Cardiac muscle cell (in vitro differentiated cells and primary cell): ENCODE data around the gene PDGFC. TPM values are rescaled to one million over a fixed set of nuclear protein-coding genes. Genes with fewer than 3 reads are reported as not detected.
A peak's percentile ranks its signal among the peaks of the same experiment; 100 is the strongest.

Source experiments
- DNase-seq, 2 donors: peaks; one replicate each; pipeline versions ENCODE4 v3.0.0 to v3.0.0-alpha.2; 2010 to 2017; ENCODE audit warnings: low read depth in 1 of 2, low spot score in 1 of 2
- H3K27ac ChIP-seq: fragments of 200-600 bp; sonication (generic); 2 replicates; pipeline ENCODE4 v1.5.1; 2016
- H3K27me3 ChIP-seq: fragments of 200-600 bp; sonication (generic); 2 replicates; pipeline ENCODE4 v1.6.0; 2016; ENCODE audit warnings: control low read depth
- H3K36me3 ChIP-seq: fragments of 200-600 bp; sonication (generic); 2 replicates; pipeline ENCODE4 v1.5.1; 2016; ENCODE audit warnings: control low read depth
- H3K4me1 ChIP-seq: fragments of 200-600 bp; sonication (generic); 2 replicates; pipeline ENCODE4 v1.8.1; 2017; ENCODE audit warnings: low read depth, mild to moderate bottlenecking, mixed run types
- H3K4me3 ChIP-seq: fragments of 200-600 bp; sonication (generic); 2 replicates; pipeline ENCODE4 v1.5.1; 2016; ENCODE audit warnings: mild to moderate bottlenecking
- H3K9me3 ChIP-seq: fragments of 200-600 bp; sonication (generic); 2 replicates; pipeline ENCODE4 v1.5.1; 2017; ENCODE audit warnings: low read depth, mild to moderate bottlenecking, control low read depth
- CTCF ChIP-seq: IDR thresholded peaks from 2 replicates; pipeline ENCODE4 v1.5.1; 2012; ENCODE audit warnings: low read depth, mild to moderate bottlenecking, low read length
- polyA plus RNA-seq: library from polyadenylated mRNA; unstranded; fragments of >200 nt; fragmentation: Nextera tagmentation; extraction: Ambion mirVana; gene quantifications from 2 replicates; pipeline ENCODE4 v1.2.1, GENCODE V29; 2016
- total RNA-seq: library from RNA; depleted of rRNA; stranded (reverse); fragments of >200 nt; gene quantifications from 2 replicates; pipeline ENCODE4 v1.2.3, GENCODE V29; 2016

Gene PDGFC
- total and polyA plus RNA-seq, 2 experiments from 2014 or later, result 6.9 to 18.2 TPM

- no peak for TF ChIP-seq CTCF
- Histone ChIP-seq H3K4me3 (no peak overlapping the region), H3K27me3 (no peaks in the 10 kb centered on the region), H3K36me3 (no peaks in the 10 kb centered on the region), H3K27ac (no peak overlapping the region), H3K9me3 (no peaks in the 10 kb centered on the region), H3K4me1 (peaks cover 10% of the 10 kb centered on the region)
- no peak for DNase-seq
Observed at GRCh38 chr4:156945532-156945931, 26.1 kb downstream of the PDGFC start.

- H3K27me3 ChIP-seq, result no peaks in the 10 kb centered on the region
- no peaks in the 10 kb centered on the region for H3K36me3 ChIP-seq
- no peak overlapping the region for H3K4me3 ChIP-seq
- peaks cover 10% of the 10 kb centered on the region for H3K4me1 ChIP-seq
- H3K27ac ChIP-seq, result no peak overlapping the region
- DNase-seq, result no peak
- no peaks in the 10 kb centered on the region for H3K9me3 ChIP-seq
- no peak for TF ChIP-seq CTCF
Observed at GRCh38 chr4:156942991-156943390, 28.6 kb downstream of the PDGFC start.

- H3K36me3 ChIP-seq, result no peaks in the 10 kb centered on the region
- DNase-seq, result peak; percentile 88 to 89
- no peak for TF ChIP-seq CTCF
- peaks cover 10% of the 10 kb centered on the region for H3K4me1 ChIP-seq
- H3K4me3 ChIP-seq, result no peak overlapping the region
- H3K27me3 ChIP-seq, result no peaks in the 10 kb centered on the region
- H3K9me3 ChIP-seq, result no peaks in the 10 kb centered on the region
- H3K27ac ChIP-seq, result peak overlapping the region; percentile 81
Observed at GRCh38 chr4:156941940-156942548, 29.6 kb downstream of the PDGFC start.

GRCh38 chr4:156939801-156940200, 31.8 kb downstream of the PDGFC start:
- H3K36me3 ChIP-seq, result no peaks in the 10 kb centered on the region
- DNase-seq, result no peak
- no peak overlapping the region for H3K27ac ChIP-seq
- no peak overlapping the region for H3K4me3 ChIP-seq
- peaks cover 10% of the 10 kb centered on the region for H3K4me1 ChIP-seq
- no peaks in the 10 kb centered on the region for H3K9me3 ChIP-seq
- no peaks in the 10 kb centered on the region for H3K27me3 ChIP-seq
- TF ChIP-seq CTCF, result no peak

GRCh38 chr4:156939139-156939538, 32.5 kb downstream of the PDGFC start:
- Histone ChIP-seq H3K27me3 (no peaks in the 10 kb centered on the region), H3K4me1 (peaks cover 10% of the 10 kb centered on the region), H3K27ac (no peak overlapping the region), H3K36me3 (no peaks in the 10 kb centered on the region), H3K4me3 (no peak overlapping the region), H3K9me3 (no peaks in the 10 kb centered on the region)
- no peak for DNase-seq
- no peak for TF ChIP-seq CTCF
